Neuronal stem cell (in vitro differentiated cells): Measurements from ENCODE around the gene NMBR.

ENCODE experiments used
- DNase-seq: peaks from one replicate; pipeline ENCODE4 v3.0.0-alpha.2; 2013; ENCODE audit warnings: low spot score
- H2AFZ ChIP-seq: one replicate; pipeline ENCODE4 v1.6.1; 2013; ENCODE audit warnings: mild to moderate bottlenecking, low read length, inconsistent platforms
- H2AK5ac ChIP-seq: 2 replicates; pipeline ENCODE4 v1.6.1; 2013; ENCODE audit warnings: low read depth, mild to moderate bottlenecking, inconsistent platforms, low read length, moderate library complexity, mixed read lengths
- H2BK120ac ChIP-seq: 2 replicates; pipeline ENCODE4 v1.6.1; 2013; ENCODE audit warnings: low read depth, mild to moderate bottlenecking, inconsistent platforms, low read length, moderate library complexity, mixed read lengths
- H2BK12ac ChIP-seq: one replicate; pipeline ENCODE4 v1.6.1; 2013; ENCODE audit warnings: low read length, inconsistent platforms
- H2BK15ac ChIP-seq: 2 replicates; pipeline ENCODE4 v1.6.1; 2013; ENCODE audit warnings: mild to moderate bottlenecking, low read length, inconsistent platforms, mixed read lengths
- H2BK5ac ChIP-seq: one replicate; pipeline ENCODE4 v1.6.1; 2013; ENCODE audit warnings: inconsistent platforms, mild to moderate bottlenecking, low read length, moderate library complexity
- H3K14ac ChIP-seq: one replicate; pipeline ENCODE4 v1.6.1; 2013; ENCODE audit warnings: low read length, inconsistent platforms
- H3K18ac ChIP-seq: 2 replicates; pipeline ENCODE4 v1.6.1; 2013; ENCODE audit warnings: low read length, inconsistent platforms
- H3K23ac ChIP-seq: 2 replicates; pipeline ENCODE4 v1.6.1; 2013; ENCODE audit warnings: low read depth, mild to moderate bottlenecking, mixed read lengths, low read length, inconsistent platforms; ENCODE audit not compliant: poor library complexity
- H3K27ac ChIP-seq: replicated peaks from 3 replicates; pipeline ENCODE4 v1.5.1; 2013; ENCODE audit warnings: low read length, inconsistent platforms
- H3K27me3 ChIP-seq, 3 experiments: 2 replicates each; pipeline ENCODE4 v1.6.1; 2013; ENCODE audit warnings: low read length in 3 of 3, mild to moderate bottlenecking in 2 of 3, inconsistent platforms in 1 of 3, low read depth in 1 of 3, mixed read lengths in 1 of 3, moderate library complexity in 1 of 3; ENCODE audit not compliant: control insufficient read depth in 3 of 3, insufficient read depth in 3 of 3
- H3K36me3 ChIP-seq, 2 donors: replicated peaks in 1 of 2; 2 replicates each; pipeline ENCODE4 v1.6.1; 2013; ENCODE audit warnings: low read length in 2 of 2; ENCODE audit not compliant: control insufficient read depth in 2 of 2, insufficient read depth in 2 of 2
- H3K4ac ChIP-seq: 2 replicates; pipeline ENCODE4 v1.6.1; 2013; ENCODE audit warnings: inconsistent platforms, mild to moderate bottlenecking, low read length, moderate library complexity
- H3K4me1 ChIP-seq, 2 donors: 1 replicate in 1 of 2; 2 replicates in 1 of 2; pipeline ENCODE4 v1.6.1; 2013; ENCODE audit warnings: low read length in 2 of 2, low read depth in 1 of 2; ENCODE audit not compliant: control insufficient read depth in 2 of 2, insufficient read depth in 1 of 2
- H3K4me2 ChIP-seq: one replicate; pipeline ENCODE4 v1.6.1; 2013; ENCODE audit warnings: mild to moderate bottlenecking, low read length, inconsistent platforms; ENCODE audit not compliant: insufficient read depth, poor library complexity, severe bottlenecking
- H3K4me3 ChIP-seq, 2 donors: 2 replicates each; pipeline ENCODE4 v1.5.1; 2013; ENCODE audit warnings: low read length in 2 of 2, mild to moderate bottlenecking in 2 of 2, inconsistent platforms in 1 of 2, moderate library complexity in 1 of 2
- H3K79me1 ChIP-seq: one replicate; pipeline ENCODE4 v1.6.1; 2013; ENCODE audit warnings: low read depth, mild to moderate bottlenecking, inconsistent platforms, low read length, moderate library complexity
- H3K9ac ChIP-seq: one replicate; pipeline ENCODE4 v1.6.1; 2013; ENCODE audit warnings: mild to moderate bottlenecking, low read depth, low read length, inconsistent platforms; ENCODE audit not compliant: poor library complexity
- H3K9me3 ChIP-seq, 2 donors: replicated peaks in 1 of 2; 2 replicates each; pipeline versions ENCODE3 to v1.6.1; 2013; ENCODE audit warnings: low read length in 2 of 2, mild to moderate bottlenecking in 2 of 2, inconsistent platforms in 1 of 2, low read depth in 1 of 2, mixed read lengths in 1 of 2, moderate library complexity in 1 of 2; ENCODE audit not compliant: control insufficient read depth in 2 of 2, insufficient read depth in 1 of 2
- H4K8ac ChIP-seq: one replicate; pipeline ENCODE4 v1.6.1; 2013; ENCODE audit warnings: low read depth, mild to moderate bottlenecking, inconsistent platforms, low read length, moderate library complexity
- H4K91ac ChIP-seq: one replicate; pipeline ENCODE4 v1.6.1; 2013; ENCODE audit warnings: low read length, low read depth, mild to moderate bottlenecking, inconsistent platforms; ENCODE audit not compliant: poor library complexity
- WGBS, 2 donors: extraction: QIAGEN DNeasy Blood & Tissue Kit; methylation state at CpG; one replicate each; pipeline ENCODE4 v1.1.7; 2013; ENCODE audit warnings: missing lambda C conversion rate in 2 of 2, mixed read lengths in 1 of 2; ENCODE audit not compliant: insufficient read length in 2 of 2, insufficient replicate concordance in 1 of 2; ENCODE audit errors: extremely low coverage in 2 of 2; 5-methylcytosine and 5-hydroxymethylcytosine counted together

Gene NMBR

DNA sequence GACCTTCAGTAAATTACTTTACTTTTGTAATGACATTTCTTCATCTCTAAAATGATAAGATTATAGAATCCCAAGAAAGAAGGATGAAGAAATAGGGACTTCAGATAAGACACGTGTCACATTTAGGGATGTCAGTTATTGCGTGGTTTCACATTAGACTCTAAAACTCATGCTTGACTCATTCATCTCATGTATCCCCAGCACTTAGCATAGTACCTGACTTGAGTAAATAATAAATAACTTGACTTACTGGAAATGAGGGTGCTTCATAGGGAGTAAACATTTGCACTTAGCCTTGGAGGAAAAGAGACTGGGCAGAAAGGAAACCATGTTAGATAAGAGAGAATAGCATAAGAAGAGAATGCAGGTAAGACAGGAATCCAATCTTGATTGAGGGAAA, 37.4 kb upstream of the NMBR start:
- H2BK15ac ChIP-seq: no peak overlapping the region
- no peak overlapping the region for H2BK120ac ChIP-seq
- H3K27me3 ChIP-seq: no peaks in the 10 kb centered on the region
- H4K91ac ChIP-seq: no peak overlapping the region
- no peak overlapping the region for H2AK5ac ChIP-seq
- H3K4ac ChIP-seq: no peak overlapping the region
- H3K4me3 ChIP-seq: no peak overlapping the region
- H3K9ac ChIP-seq: no peak overlapping the region
- no peaks in the 10 kb centered on the region for H3K79me1 ChIP-seq
- no peak for DNase-seq
- H4K8ac ChIP-seq: no peak overlapping the region
- peaks cover 0 to 26% of the 10 kb centered on the region in 2 donors for H3K36me3 ChIP-seq
- H2BK5ac ChIP-seq: no peak overlapping the region
- H2BK12ac ChIP-seq: no peak overlapping the region
- H3K27ac ChIP-seq: no peak overlapping the region
- no peak overlapping the region for H3K23ac ChIP-seq
- no peak overlapping the region for H3K14ac ChIP-seq
- H3K4me1 ChIP-seq: no peaks in the 10 kb centered on the region
- no CpG with 5 or more reads among the region's 2 CpGs for WGBS, 2 donors
- no peaks in the 10 kb centered on the region for H3K9me3 ChIP-seq
- H3K4me2 ChIP-seq: no peak overlapping the region
- no peak overlapping the region for H3K18ac ChIP-seq
- H2AFZ ChIP-seq: no peak overlapping the region

DNA sequence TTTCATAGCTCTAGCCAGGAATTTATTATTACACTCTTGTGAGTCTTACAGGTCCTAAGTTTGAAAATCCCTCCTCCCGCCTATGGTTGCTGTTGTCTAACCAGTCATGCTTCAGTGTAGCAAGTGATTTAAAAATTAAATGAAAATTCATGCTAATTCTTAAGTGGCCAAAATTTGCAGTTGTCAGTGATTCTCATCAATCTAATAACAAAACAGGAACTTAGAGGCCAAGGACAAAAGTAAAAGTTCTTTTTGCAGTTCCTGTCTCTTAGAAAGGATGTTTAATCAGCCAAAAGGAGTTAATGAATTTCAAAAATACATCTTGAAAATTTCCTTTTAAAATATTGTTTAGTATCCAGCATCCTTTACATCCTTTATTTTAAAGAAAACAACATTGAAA, 36.4 kb upstream of the NMBR start:
- no peak for DNase-seq
- Histone ChIP-seq H2AFZ (no peak overlapping the region), H3K4me3 (no peak overlapping the region)

DNA sequence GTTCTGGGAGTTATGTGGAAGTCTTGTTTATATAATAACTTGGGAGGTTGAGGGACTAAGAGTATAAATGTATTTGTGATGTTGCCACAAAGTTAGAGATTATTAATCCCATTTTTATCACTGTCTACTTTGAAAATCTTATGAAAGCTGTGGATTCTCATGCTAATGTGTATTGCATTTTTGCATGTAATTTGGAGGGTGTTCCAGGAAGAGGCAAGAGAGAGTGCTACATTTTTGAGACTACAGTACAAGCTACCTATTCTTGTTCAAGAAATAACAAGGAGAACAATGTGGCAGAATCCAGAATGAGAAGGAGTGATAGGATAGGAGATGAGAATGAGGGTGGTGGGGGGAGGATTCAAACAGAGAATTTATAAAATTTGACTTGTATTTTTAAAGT, 35.1 kb upstream of the NMBR start:
- no peak overlapping the region for H2AFZ ChIP-seq
- no peaks in the 10 kb centered on the region for H3K27me3 ChIP-seq
- H3K4me3 ChIP-seq: no peak overlapping the region
- no peak overlapping the region for H3K4me2 ChIP-seq
- no peak for DNase-seq
- peaks cover 0 to 14% of the 10 kb centered on the region in 2 donors for H3K9me3 ChIP-seq
- no peak overlapping the region for H3K9ac ChIP-seq
- no peak overlapping the region for H3K18ac ChIP-seq
- no peak overlapping the region for H3K27ac ChIP-seq
- H3K4ac ChIP-seq: no peak overlapping the region
- H2BK5ac ChIP-seq: no peak overlapping the region
- H4K91ac ChIP-seq: no peak overlapping the region
- no peak overlapping the region for H2BK120ac ChIP-seq
- no peak overlapping the region for H4K8ac ChIP-seq
- H3K23ac ChIP-seq: no peak overlapping the region
- no peak overlapping the region for H2AK5ac ChIP-seq
- H3K79me1 ChIP-seq: no peaks in the 10 kb centered on the region
- H3K14ac ChIP-seq: no peak overlapping the region
- H2BK15ac ChIP-seq: no peak overlapping the region
- H2BK12ac ChIP-seq: no peak overlapping the region
- H3K36me3 ChIP-seq: peaks cover 0 to 32% of the 10 kb centered on the region in 2 donors
- no peaks in the 10 kb centered on the region for H3K4me1 ChIP-seq

More for the DNA sequence above, 36.4 kb upstream of the NMBR start:
- H4K8ac ChIP-seq: no peak overlapping the region
- H3K14ac ChIP-seq: no peak overlapping the region
- no peaks in the 10 kb centered on the region for H3K27me3 ChIP-seq
- no CpG with 5 or more reads among the region's 1 CpG for WGBS, 2 donors
- H3K9ac ChIP-seq: no peak overlapping the region
- H3K27ac ChIP-seq: no peak overlapping the region
- peaks cover 0 to under 1% of the 10 kb centered on the region in 2 donors for H3K9me3 ChIP-seq
- H4K91ac ChIP-seq: no peak overlapping the region
- H2BK12ac ChIP-seq: no peak overlapping the region
- H3K4ac ChIP-seq: no peak overlapping the region
- no peak overlapping the region for H2AK5ac ChIP-seq
- no peak overlapping the region for H3K4me2 ChIP-seq
- H2BK120ac ChIP-seq: no peak overlapping the region
- H2BK5ac ChIP-seq: no peak overlapping the region
- no peak overlapping the region for H2BK15ac ChIP-seq
- H3K4me1 ChIP-seq: no peaks in the 10 kb centered on the region
- no peaks in the 10 kb centered on the region for H3K79me1 ChIP-seq
- no peak overlapping the region for H3K23ac ChIP-seq
- H3K36me3 ChIP-seq: peaks cover 0 to 20% of the 10 kb centered on the region in 2 donors
- no peak overlapping the region for H3K18ac ChIP-seq

DNA sequence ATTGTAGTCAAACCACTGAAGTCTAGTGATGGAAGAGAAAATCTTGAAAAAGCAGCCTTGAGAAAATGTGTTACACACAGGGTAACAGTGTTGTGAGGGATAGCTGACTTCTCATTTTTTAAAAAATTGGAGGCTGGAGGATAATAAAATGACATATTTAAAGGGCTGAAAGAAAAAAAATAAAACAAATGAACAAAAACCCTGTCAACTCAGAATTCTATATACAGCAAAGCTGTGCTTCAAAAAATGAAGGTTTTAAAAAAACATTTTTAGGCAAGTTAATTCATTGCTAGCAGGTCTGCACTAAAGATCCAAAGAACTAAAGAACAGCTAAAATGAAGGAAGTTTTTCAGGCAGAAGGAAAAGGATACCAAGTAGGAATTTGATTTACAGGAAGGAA, 31.2 kb upstream of the NMBR start:
- Histone ChIP-seq H4K8ac (no peak overlapping the region), H2BK15ac (no peak overlapping the region), H3K9me3 (peaks cover 0 to 18% of the 10 kb centered on the region in 2 donors), H3K18ac (no peak overlapping the region), H4K91ac (no peak overlapping the region), H2BK5ac (no peak overlapping the region), H3K4me3 (no peak overlapping the region), H3K4me1 (no peaks in the 10 kb centered on the region), H2AK5ac (no peak overlapping the region), H3K23ac (no peak overlapping the region), H3K9ac (no peak overlapping the region), H3K14ac (no peak overlapping the region), H3K27me3 (no peaks in the 10 kb centered on the region), H2BK120ac (no peak overlapping the region), H3K27ac (no peak overlapping the region), H3K4ac (no peak overlapping the region), H3K36me3 (peaks cover 8 to 61% of the 10 kb centered on the region in 2 donors), H3K79me1 (no peaks in the 10 kb centered on the region), H2BK12ac (no peak overlapping the region), H3K4me2 (no peak overlapping the region), H2AFZ (no peak overlapping the region)
- DNase-seq: no peak
